Endothelial cell of umbilical vein (primary cell): Measurements from ENCODE around the gene MAPK8IP2.

ENCODE experiments used
- EZH2 ChIP-seq: IDR thresholded peaks from 2 replicates; pipeline ENCODE4 v1.6.1; 2012; ENCODE audit warnings: borderline replicate concordance, low read depth, mild to moderate bottlenecking, moderate library complexity, low read length, inconsistent platforms; ENCODE audit not compliant: severe bottlenecking
- FOS ChIP-seq: IDR thresholded peaks from 2 replicates; pipeline ENCODE4 v1.6.1; 2011; ENCODE audit warnings: mild to moderate bottlenecking, low read length, moderate library complexity, borderline replicate concordance; ENCODE audit not compliant: insufficient read depth
- GATA2 ChIP-seq: IDR thresholded peaks from 2 replicates; pipeline ENCODE4 v1.7.0; 2011; ENCODE audit warnings: low read depth, mild to moderate bottlenecking, moderate library complexity, mixed read lengths, low read length; ENCODE audit not compliant: insufficient read length, insufficient read depth
- JUN ChIP-seq: IDR thresholded peaks from 2 replicates; pipeline ENCODE4 v1.6.1; 2011; ENCODE audit warnings: borderline replicate concordance, low read depth; ENCODE audit not compliant: insufficient read length, insufficient read depth
- MYC ChIP-seq: IDR thresholded peaks from one replicate; pipeline ENCODE4 v1.6.1; 2011; ENCODE audit warnings: mild to moderate bottlenecking, low read depth, low read length
- POLR2A ChIP-seq: IDR thresholded peaks from 2 replicates; pipeline ENCODE4 v1.6.1; 2012; ENCODE audit warnings: low read depth, mild to moderate bottlenecking, control low read depth, low read length
- POLR2AphosphoS5 ChIP-seq: IDR thresholded peaks from 2 replicates; pipeline ENCODE4 v1.6.1; 2012; ENCODE audit warnings: low read depth, mild to moderate bottlenecking, control low read depth, low read length, moderate library complexity; ENCODE audit not compliant: insufficient read depth
- TF ChIP-seq, protein P1 (sequence below), 2 donors: IDR thresholded peaks; 1 replicate in 1 of 2; 2 replicates in 1 of 2; pipeline ENCODE4 v1.5.1; 2011; ENCODE audit warnings: low read length in 2 of 2, mild to moderate bottlenecking in 2 of 2, moderate library complexity in 2 of 2, control low read depth in 1 of 2, inconsistent platforms in 1 of 2, low read depth in 1 of 2; ENCODE audit not compliant: insufficient read depth in 1 of 2; ENCODE audit errors: extremely low read depth in 1 of 2
- TF ChIP-seq, protein P2 (sequence below): IDR thresholded peaks from 2 replicates; pipeline ENCODE4 v1.6.1; 2011; ENCODE audit not compliant: insufficient read depth, insufficient read length

DNA sequence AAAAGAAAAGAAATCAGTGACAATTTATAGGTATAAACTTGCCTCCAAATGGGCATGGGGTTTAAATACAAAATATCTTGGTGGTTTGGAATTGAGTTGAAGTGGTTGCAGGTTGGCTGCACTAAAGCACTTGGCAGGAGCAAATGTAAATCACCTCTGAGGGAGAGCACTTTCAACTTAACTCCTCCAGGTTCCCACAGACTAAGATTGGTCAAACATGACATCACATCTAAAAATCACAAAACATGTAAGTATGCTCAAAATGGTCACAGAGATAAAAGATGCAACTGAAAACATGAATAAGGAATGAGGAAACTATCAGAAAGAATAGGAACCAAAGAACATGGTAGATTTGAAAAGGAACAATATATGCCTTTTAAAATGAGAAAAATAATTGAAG is 59.7 kb downstream of the MAPK8IP2 start:
- TF ChIP-seq FOS (no peak), POLR2AphosphoS5 (no peak), POLR2A (no peak), MYC (no peak), JUN (no peak), EZH2 (no peak), GATA2 (no peak)
- TF ChIP-seq, protein P1, sequence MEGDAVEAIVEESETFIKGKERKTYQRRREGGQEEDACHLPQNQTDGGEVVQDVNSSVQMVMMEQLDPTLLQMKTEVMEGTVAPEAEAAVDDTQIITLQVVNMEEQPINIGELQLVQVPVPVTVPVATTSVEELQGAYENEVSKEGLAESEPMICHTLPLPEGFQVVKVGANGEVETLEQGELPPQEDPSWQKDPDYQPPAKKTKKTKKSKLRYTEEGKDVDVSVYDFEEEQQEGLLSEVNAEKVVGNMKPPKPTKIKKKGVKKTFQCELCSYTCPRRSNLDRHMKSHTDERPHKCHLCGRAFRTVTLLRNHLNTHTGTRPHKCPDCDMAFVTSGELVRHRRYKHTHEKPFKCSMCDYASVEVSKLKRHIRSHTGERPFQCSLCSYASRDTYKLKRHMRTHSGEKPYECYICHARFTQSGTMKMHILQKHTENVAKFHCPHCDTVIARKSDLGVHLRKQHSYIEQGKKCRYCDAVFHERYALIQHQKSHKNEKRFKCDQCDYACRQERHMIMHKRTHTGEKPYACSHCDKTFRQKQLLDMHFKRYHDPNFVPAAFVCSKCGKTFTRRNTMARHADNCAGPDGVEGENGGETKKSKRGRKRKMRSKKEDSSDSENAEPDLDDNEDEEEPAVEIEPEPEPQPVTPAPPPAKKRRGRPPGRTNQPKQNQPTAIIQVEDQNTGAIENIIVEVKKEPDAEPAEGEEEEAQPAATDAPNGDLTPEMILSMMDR (IDR thresholded peaks at IDR 0.05; ENCODE audit: extremely low read depth in 1 of 2, insufficient read depth in 1 of 2, low read depth in 1 of 2, low read length in 2 of 2), result no peak
- TF ChIP-seq, protein P2, sequence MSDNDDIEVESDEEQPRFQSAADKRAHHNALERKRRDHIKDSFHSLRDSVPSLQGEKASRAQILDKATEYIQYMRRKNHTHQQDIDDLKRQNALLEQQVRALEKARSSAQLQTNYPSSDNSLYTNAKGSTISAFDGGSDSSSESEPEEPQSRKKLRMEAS, result no peak
